Progenitor cell of endocrine pancreas (in vitro differentiated cells): ENCODE results near the gene PIGBOS1. TPM values are rescaled to one million over a fixed set of nuclear protein-coding genes. Genes with fewer than 3 reads are reported as not detected.
"Not testable (repeated sequence)": the region's sequence is repeated elsewhere in the genome, so short reads cannot be mapped to it uniquely, and the experiment has no call there.

Experiments
- DNase-seq: peaks from one replicate; pipeline ENCODE4 v3.0.0; 2021; ENCODE audit warnings: low spot score; ENCODE audit not compliant: unreplicated experiment
- H3K27ac Mint-ChIP-seq: 2 replicates; pipeline ENCODE4 v1.8.0; 2021; ENCODE audit warnings: mild to moderate bottlenecking, moderate library complexity, mixed read lengths
- H3K27me3 Mint-ChIP-seq: 2 replicates; pipeline ENCODE4 v1.8.0; 2021; ENCODE audit warnings: mixed read lengths
- H3K36me3 Mint-ChIP-seq: 2 replicates; pipeline ENCODE4 v1.8.0; 2022; ENCODE audit warnings: mixed read lengths; ENCODE audit not compliant: insufficient read depth
- H3K4me1 Mint-ChIP-seq: 2 replicates; pipeline ENCODE4 v1.8.0; 2021; ENCODE audit warnings: low read depth, mixed read lengths
- H3K4me3 Mint-ChIP-seq: 2 replicates; pipeline ENCODE4 v1.8.0; 2021; ENCODE audit warnings: low read depth, mild to moderate bottlenecking, moderate library complexity, mixed read lengths
- H3K9me3 Mint-ChIP-seq: 2 replicates; pipeline ENCODE4 v1.8.0; 2021; ENCODE audit warnings: low read depth, mixed read lengths
- total RNA-seq: library from RNA; stranded (reverse); gene quantifications from 2 replicates; pipeline ENCODE4 v1.2.1, GENCODE V29; 2021
- TF ChIP-seq, protein P1 (sequence below): fragments of 200-600 bp; sonication (generic); IDR thresholded peaks from one replicate; pipeline ENCODE4 v1.5.0; 2021; ENCODE audit warnings: antibody characterized with exemption, mild to moderate bottlenecking; ENCODE audit not compliant: unreplicated experiment

PIGBOS1 gene
- total RNA-seq, 1 donor from 2014 or later, result 13.6 TPM

DNA sequence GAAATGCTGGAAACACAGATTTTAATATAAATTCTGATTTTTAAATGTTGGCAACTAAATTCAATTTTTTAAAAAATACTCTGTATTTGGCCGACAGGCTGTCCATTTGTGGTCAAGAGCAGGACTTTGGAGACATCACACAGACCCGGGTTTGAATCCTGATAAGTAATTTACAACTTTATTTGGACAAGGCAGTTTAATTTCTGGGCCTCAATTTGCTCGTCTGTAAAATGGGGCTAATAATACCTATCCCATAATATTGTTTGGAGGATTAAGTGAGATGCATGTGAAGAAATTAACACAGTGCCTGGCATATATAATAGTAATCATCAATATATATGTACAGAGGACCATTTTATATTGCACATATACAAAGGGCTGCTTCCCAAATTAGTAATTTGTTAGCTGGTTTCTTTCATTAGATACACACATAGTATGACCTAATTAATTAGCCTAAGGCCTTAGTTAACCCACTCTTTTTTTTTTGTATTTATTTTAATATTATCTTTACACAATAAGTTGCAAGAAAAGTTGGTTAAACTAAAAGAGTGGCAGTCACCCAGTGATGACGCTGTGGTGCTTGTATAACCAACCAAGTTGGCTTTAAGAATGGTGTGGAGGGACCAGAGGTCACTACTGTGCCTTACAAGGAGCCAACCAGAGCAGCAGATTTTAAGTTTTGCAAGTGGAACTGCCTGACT, 764 bp upstream of the PIGBOS1 start:
- Mint-ChIP-seq H3K27ac (no peak overlapping the region), H3K36me3 (peaks cover 7% of the 10 kb centered on the region)
- DNase-seq, result no peak

DNA sequence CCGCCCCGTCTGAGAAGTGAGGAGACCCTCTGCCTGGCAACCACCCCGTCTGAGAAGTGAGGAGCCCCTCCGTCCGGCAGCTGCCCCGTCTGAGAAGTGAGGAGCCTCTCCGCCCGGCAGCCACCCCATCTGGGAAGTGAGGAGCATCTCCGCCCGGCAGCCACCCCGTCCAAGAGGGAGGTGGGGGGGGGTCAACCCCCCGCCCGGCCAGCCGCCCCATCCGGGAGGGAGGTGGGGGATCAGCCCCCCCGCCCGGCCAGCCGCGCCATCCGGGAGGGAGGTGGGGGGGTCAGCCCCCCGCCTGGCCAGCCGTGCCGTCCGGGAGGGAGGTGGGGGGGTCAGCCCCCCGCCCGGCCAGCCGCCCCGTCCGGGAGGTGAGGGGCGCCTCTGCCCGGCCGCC, 16.1 kb downstream of the PIGBOS1 start:
- H3K4me1 Mint-ChIP-seq, H3K27ac Mint-ChIP-seq, H3K4me3 Mint-ChIP-seq, H3K27me3 Mint-ChIP-seq, DNase-seq: not testable (repeated sequence)
- peaks cover 23% of the 10 kb centered on the region for H3K36me3 Mint-ChIP-seq
- peaks cover 21% of the 10 kb centered on the region for H3K9me3 Mint-ChIP-seq

More for the DNA sequence above, 764 bp upstream of the PIGBOS1 start:
- peaks cover 3% of the 10 kb centered on the region for H3K4me1 Mint-ChIP-seq
- no peaks in the 10 kb centered on the region for H3K9me3 Mint-ChIP-seq
- H3K4me3 Mint-ChIP-seq, result peak overlapping the region; percentile 96
- TF ChIP-seq, protein P1, sequence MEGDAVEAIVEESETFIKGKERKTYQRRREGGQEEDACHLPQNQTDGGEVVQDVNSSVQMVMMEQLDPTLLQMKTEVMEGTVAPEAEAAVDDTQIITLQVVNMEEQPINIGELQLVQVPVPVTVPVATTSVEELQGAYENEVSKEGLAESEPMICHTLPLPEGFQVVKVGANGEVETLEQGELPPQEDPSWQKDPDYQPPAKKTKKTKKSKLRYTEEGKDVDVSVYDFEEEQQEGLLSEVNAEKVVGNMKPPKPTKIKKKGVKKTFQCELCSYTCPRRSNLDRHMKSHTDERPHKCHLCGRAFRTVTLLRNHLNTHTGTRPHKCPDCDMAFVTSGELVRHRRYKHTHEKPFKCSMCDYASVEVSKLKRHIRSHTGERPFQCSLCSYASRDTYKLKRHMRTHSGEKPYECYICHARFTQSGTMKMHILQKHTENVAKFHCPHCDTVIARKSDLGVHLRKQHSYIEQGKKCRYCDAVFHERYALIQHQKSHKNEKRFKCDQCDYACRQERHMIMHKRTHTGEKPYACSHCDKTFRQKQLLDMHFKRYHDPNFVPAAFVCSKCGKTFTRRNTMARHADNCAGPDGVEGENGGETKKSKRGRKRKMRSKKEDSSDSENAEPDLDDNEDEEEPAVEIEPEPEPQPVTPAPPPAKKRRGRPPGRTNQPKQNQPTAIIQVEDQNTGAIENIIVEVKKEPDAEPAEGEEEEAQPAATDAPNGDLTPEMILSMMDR, result no peak
- H3K27me3 Mint-ChIP-seq, result no peaks in the 10 kb centered on the region

DNA sequence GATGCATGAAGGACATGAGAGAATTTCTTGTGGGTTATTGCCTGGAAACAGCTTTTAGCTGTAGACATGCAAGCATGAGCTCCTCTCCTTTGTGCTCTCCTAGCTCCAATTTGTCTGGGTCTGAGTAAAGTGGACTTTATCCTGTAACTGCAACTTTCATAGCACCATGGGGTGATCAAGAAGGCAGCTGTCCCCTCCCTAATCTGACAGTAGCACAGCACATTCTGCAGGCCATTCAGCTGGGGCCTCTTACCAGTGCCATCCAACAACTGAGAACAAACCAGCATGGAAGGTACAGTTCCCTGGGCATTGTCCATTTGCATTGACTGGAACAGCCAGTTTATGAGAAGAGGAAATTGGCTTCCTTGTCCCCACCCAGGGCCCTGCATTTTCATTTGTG, 21.6 kb downstream of the PIGBOS1 start:
- Mint-ChIP-seq H3K9me3 (peaks cover 3% of the 10 kb centered on the region), H3K27me3 (no peaks in the 10 kb centered on the region), H3K27ac (no peak overlapping the region), H3K4me3 (no peak overlapping the region), H3K4me1 (no peaks in the 10 kb centered on the region), H3K36me3 (no peaks in the 10 kb centered on the region)
- TF ChIP-seq, protein P1, result no peak
- no peak for DNase-seq

DNA sequence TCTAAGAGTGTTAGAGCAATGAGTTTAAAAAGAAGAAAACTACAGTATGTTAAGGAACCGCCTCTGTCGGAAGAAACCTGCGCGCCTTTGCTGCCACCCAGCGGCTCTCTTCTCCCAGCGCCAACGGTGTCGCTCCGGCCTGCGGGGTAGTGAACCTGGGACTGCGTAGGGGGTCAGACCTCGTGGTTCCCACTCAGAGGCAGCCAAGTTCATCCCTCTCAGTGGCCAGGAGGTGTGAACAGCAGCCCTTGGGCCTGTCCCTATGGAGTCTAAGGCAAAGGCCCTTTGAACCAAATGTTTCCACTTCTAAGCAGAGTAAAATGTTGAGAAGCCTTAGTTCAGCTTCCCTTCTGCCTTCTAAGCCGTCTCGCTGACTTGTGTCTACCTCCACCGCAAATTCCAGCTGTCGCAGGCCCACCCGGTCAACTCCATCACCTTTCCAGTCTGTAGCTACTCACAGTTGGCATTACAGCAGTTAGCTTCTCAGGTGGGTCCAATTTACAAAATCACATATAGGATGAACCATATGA, 28.3 kb downstream of the PIGBOS1 start:
- Mint-ChIP-seq H3K4me3 (peak overlapping the region; percentile 81), H3K27me3 (no peaks in the 10 kb centered on the region), H3K9me3 (no peaks in the 10 kb centered on the region), H3K27ac (peak overlapping the region; percentile 92), H3K36me3 (no peaks in the 10 kb centered on the region), H3K4me1 (peaks cover 5% of the 10 kb centered on the region)
- DNase-seq, result peak; percentile 73
- TF ChIP-seq, protein P1, result peak; percentile 93

DNA sequence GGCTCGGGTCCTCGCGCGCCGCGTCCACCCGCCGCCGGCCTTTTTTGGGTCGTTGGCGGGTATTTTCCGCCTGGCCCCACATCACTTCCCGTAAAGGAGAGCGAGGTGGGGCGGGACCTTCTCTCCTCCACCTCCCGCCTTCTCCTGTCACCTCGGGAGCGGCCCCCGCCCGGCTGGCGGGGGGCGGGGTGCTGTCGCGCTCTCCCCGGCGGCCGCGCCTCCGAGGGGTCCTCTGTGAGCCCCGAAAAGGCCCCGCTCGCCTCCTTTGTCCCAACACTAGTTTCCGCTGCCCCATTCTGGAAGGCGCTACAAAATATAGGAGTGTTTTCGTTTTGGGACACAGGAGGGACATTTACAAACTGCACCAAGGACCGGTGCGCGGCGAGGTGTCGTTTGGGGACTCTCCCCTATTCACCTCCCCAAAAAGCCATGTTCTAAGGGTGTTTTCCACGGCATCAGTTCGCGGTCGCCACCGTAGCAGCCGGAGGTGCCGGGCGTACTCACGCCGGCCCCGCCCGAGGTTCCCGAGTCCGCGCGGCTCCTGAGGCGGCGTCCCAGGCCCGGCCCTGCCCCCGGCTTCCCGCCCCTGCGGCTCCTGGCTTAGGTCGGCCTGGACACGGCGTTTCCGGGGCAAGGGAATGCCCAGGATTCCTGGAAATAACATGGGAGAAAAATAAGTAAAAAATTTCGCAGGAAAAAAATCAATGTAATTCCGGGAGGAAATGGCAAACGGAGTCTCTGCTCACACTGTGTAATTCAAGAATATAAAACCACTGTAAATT, 29.0 kb downstream of the PIGBOS1 start, which contains the start of gene RAB27A:
Gene RAB27A, minus strand, starts transcription at position 68 of the 782 bp plus-strand sequence. CDS start 54,879 bp downstream, outside the sequence.
- H3K4me3 Mint-ChIP-seq, result peak within 1 kb of the TSS; percentile 81
- H3K36me3 Mint-ChIP-seq, result no peaks in the 10 kb centered on the region
- H3K4me1 Mint-ChIP-seq, result peaks cover 5% of the 10 kb centered on the region
- H3K9me3 Mint-ChIP-seq, result no peaks in the 10 kb centered on the region
- no peaks in the 10 kb centered on the region for H3K27me3 Mint-ChIP-seq
- H3K27ac Mint-ChIP-seq, result peak within 1 kb of the TSS; percentile 92
- TF ChIP-seq, protein P1, result no peak
- DNase-seq, result peak; percentile 62
